NT2/D1 (cell line): ENCODE data around the gene CDC42EP3.

Source experiments
- DNase-seq: peaks from one replicate; pipeline ENCODE4 v3.0.0-alpha.2; 2011; ENCODE audit warnings: low read depth, low spot score
- H3K27me3 ChIP-seq: 2 replicates; pipeline ENCODE4 v1.6.0; 2011; ENCODE audit warnings: mild to moderate bottlenecking; ENCODE audit not compliant: insufficient read length, insufficient read depth
- H3K36me3 ChIP-seq: 2 replicates; pipeline ENCODE4 v1.6.1; 2011; ENCODE audit warnings: mild to moderate bottlenecking, low read length, mixed read lengths; ENCODE audit not compliant: insufficient read depth, insufficient read length
- H3K4me1 ChIP-seq: 2 replicates; pipeline ENCODE4 v1.5.1; 2011; ENCODE audit not compliant: insufficient read depth, insufficient read length
- H3K4me3 ChIP-seq: 2 replicates; pipeline ENCODE4 v1.5.1; 2011; ENCODE audit warnings: low read depth; ENCODE audit not compliant: insufficient read length
- H3K9ac ChIP-seq: 2 replicates; pipeline ENCODE4 v1.6.0; 2011; ENCODE audit warnings: low read depth; ENCODE audit not compliant: insufficient read length
- H3K9me3 ChIP-seq: 2 replicates; pipeline ENCODE4 v1.5.1; 2011; ENCODE audit warnings: mild to moderate bottlenecking, low read length; ENCODE audit not compliant: insufficient read depth
- SUZ12 ChIP-seq: IDR thresholded peaks from 2 replicates; pipeline ENCODE4 v1.6.1; 2011; ENCODE audit not compliant: insufficient read length, insufficient read depth; ENCODE audit errors: extremely low read depth
- YY1 ChIP-seq: IDR thresholded peaks from 2 replicates; pipeline ENCODE4 v1.6.1; 2011; ENCODE audit not compliant: insufficient read length, insufficient read depth
- ZNF274 ChIP-seq: IDR thresholded peaks from 2 replicates; pipeline ENCODE4 v1.6.1; 2011; ENCODE audit warnings: mild to moderate bottlenecking, low read depth, low read length

The CDC42EP3 gene

GRCh38 chr2:37643730-37644078 lies 27.7 kb downstream of the CDC42EP3 start:
- DNase-seq = no peak
- Histone ChIP-seq H3K9ac (no peak overlapping the region), H3K4me1 (no peaks in the 10 kb centered on the region), H3K27me3 (no peaks in the 10 kb centered on the region), H3K36me3 (peaks cover 56% of the 10 kb centered on the region), H3K4me3 (no peak overlapping the region), H3K9me3 (peaks cover 9% of the 10 kb centered on the region; the same call in 1 of the 2 replicates)
- TF ChIP-seq YY1 (no peak), ZNF274 (no peak), SUZ12 (no peak)

GRCh38 chr2:37642907-37643729 lies 28.3 kb downstream of the CDC42EP3 start:
- DNase-seq = no peak
- Histone ChIP-seq H3K4me1 (no peaks in the 10 kb centered on the region), H3K9me3 (peaks cover 8% of the 10 kb centered on the region; the same call in 1 of the 2 replicates), H3K4me3 (no peak overlapping the region), H3K9ac (no peak overlapping the region), H3K27me3 (no peaks in the 10 kb centered on the region), H3K36me3 (peaks cover 50% of the 10 kb centered on the region)
- TF ChIP-seq ZNF274 (no peak), SUZ12 (no peak), YY1 (no peak)

DNA sequence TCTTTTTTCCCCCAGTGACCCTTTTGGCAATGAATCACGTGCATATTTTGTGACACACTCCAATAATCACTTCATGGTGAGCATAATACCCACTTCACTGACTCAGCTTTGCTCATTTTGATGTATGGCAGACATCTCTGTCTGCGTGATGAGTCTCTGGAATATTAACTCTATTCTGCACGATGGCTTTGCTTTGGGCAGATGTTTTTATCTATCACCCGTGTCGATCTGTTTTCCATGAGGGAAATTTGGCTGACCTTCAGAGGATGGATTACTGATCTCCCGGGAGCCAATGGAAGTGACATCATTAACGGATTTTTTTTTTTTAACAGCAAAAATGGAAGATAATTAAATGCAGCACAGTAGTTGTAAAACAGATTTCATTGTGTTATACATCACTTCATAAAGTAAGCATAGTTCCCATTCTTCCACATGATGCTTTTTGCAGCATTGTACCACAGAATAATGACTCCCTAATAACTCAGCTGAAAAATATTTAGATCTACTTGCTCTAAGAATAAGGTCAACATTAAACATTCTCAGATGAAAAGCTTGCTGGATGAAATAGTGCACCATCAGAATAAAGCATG lies 29.8 kb downstream of the CDC42EP3 start:
- H3K27me3 ChIP-seq = no peaks in the 10 kb centered on the region
- H3K4me1 ChIP-seq = no peaks in the 10 kb centered on the region
- no peak overlapping the region for H3K9ac ChIP-seq
- TF ChIP-seq ZNF274 = no peak
- no peak for TF ChIP-seq SUZ12
- TF ChIP-seq YY1 = no peak
- DNase-seq = no peak
- no peaks in the 10 kb centered on the region for H3K9me3 ChIP-seq
- no peak overlapping the region for H3K4me3 ChIP-seq
- H3K36me3 ChIP-seq = peaks cover 43% of the 10 kb centered on the region

DNA sequence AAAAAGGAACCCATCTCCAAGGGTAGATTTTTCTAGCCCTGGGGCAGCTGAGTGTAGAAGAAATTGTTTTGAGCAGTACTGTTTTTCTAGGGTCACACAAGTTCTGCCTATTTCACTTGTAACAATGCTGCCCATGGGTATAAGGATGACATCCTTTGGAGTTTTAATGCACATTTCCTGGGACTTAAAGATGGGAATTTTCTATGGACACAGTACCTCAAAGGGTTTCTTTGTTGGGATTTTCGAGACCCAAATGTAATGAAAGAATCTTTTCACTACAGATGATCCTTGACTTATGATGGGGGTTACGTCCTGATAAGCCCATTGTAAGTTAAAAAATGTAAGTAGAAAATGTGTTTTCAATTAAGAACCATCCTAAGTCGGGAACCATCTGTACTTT lies 31.8 kb downstream of the CDC42EP3 start:
- no peaks in the 10 kb centered on the region for H3K27me3 ChIP-seq
- H3K9me3 ChIP-seq = no peaks in the 10 kb centered on the region
- no peak overlapping the region for H3K4me3 ChIP-seq
- H3K36me3 ChIP-seq = peaks cover 24% of the 10 kb centered on the region
- no peaks in the 10 kb centered on the region for H3K4me1 ChIP-seq
- TF ChIP-seq YY1 = no peak
- no peak for TF ChIP-seq SUZ12
- TF ChIP-seq ZNF274 = no peak
- no peak for DNase-seq
- H3K9ac ChIP-seq = no peak overlapping the region

DNA sequence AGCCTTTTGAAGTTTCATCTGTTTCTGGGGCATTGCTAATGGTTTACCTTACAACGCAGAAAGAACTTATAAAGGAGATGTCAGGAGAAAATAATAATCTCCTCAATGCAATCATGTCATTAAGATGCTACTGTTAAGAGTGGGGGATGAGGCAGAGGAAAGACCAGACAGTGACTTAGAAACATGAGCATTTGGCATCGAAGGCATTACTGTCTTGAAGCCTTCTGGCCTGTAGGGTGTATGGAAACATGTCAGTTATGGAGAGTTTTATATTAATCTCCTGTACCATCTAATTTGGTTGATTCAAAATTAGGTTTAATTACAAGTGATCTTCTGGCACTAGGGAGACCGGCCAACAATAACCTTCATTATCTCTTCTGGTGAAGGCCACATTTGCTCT lies 32.5 kb downstream of the CDC42EP3 start:
- H3K4me3 ChIP-seq = no peak overlapping the region
- H3K4me1 ChIP-seq = no peaks in the 10 kb centered on the region
- no peak for DNase-seq
- peaks cover 17% of the 10 kb centered on the region for H3K36me3 ChIP-seq
- no peaks in the 10 kb centered on the region for H3K27me3 ChIP-seq
- H3K9me3 ChIP-seq = no peaks in the 10 kb centered on the region
- no peak overlapping the region for H3K9ac ChIP-seq
- TF ChIP-seq ZNF274 (no peak), SUZ12 (no peak), YY1 (no peak)

GRCh38 chr2:37637985-37638384 lies 33.5 kb downstream of the CDC42EP3 start:
- no peaks in the 10 kb centered on the region for H3K4me1 ChIP-seq
- no peak overlapping the region for H3K9ac ChIP-seq
- no peak for DNase-seq
- TF ChIP-seq YY1 (no peak), SUZ12 (no peak), ZNF274 (no peak)
- no peaks in the 10 kb centered on the region for H3K27me3 ChIP-seq
- H3K9me3 ChIP-seq = no peaks in the 10 kb centered on the region
- H3K36me3 ChIP-seq = peaks cover 9% of the 10 kb centered on the region
- H3K4me3 ChIP-seq = no peak overlapping the region

DNA sequence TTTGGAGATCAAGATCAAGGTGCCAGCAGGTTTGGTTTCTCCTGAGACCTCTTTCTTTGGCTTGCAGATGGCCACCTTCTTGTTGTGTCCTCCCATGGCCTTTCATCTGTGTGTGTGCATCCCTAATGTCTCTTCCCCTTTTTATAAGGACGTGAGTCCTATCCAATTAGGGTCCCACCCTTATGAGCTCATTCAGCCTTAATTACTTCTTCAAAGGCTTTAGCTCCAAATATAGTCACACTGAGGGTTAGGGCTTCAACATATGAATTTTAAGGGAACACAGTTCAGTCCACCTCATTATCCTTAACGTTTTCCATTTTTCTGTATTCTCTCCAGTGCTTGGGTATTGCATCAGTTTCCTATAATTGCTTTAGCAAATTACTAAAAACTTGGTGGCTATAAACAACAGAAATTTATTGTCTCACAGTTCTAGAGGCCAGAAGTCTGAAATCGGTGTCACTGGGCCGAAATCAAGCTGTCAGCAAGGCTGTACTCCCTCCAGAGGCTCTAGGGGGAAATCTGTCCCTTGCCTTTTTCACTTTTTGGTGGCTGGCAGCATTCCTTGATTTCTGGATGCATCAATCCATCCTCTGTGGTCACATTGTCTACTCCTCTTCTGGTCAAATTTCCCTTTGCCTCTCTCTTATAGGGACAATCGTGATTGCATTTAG lies 34.1 kb downstream of the CDC42EP3 start:
- no peak for DNase-seq
- Histone ChIP-seq H3K36me3 (peaks cover 3% of the 10 kb centered on the region), H3K9me3 (no peaks in the 10 kb centered on the region), H3K4me3 (no peak overlapping the region), H3K9ac (no peak overlapping the region), H3K27me3 (no peaks in the 10 kb centered on the region), H3K4me1 (no peaks in the 10 kb centered on the region)
- TF ChIP-seq ZNF274 = no peak
- TF ChIP-seq SUZ12 = no peak
- TF ChIP-seq YY1 = no peak
